Measurements from ENCODE around the gene CCNDBP1. TPM values are rescaled to one million over a fixed set of nuclear protein-coding genes. Genes with fewer than 3 reads are reported as not detected.

CCNDBP1 gene
- total RNA-seq, 1 experiment from 2014 or later, result 20.4 TPM

DNA sequence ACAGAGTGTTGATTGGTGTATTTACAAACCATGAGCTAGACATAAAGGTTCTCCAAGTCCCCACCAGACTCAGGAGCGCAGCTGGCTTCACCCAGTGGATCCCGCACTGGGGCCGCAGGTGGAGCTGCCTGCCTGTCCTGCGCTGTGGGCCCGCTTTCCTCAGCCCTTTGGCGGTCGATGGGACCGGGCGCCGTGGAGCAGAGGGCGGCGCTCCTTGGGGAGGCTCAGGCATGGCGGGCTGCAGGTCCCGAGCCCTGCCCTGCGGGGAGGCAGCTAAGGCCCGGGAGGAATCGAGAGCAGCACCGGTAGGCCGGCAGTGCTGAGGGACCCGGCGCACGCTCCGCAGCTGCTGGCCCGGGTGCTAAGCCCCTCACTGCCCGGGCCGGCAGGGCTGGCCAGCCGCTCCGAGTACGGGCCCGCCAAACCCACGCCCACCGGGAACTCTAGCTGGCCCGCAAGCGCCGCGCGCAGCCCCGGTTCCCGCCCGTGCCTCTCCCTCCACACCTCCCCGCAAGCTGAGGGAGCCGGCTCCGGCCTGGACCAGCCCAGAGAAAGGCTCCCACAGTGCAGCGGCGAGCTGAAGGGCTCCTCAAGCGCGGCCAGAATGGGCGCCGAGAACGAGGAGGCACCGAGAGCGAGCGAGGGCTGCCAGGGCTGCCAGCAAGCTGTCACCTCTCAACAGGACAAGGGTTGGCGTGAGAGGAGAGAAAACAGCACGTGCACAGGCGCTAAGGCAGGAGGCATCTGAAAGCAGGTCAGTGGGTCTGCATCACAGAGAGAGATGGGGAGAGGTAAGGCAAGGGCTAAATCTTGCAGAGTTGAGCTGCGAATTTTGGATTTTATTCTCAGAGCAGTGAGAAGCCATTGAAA is 41.5 kb downstream of the CCNDBP1 start:
- ChIA-PET CTCF (interaction anchor here (1.1 to 2.7 kb wide), 15 partner anchors 8 to 144 kb away, joined by 3 to 101 read pairs (median 8); partner anchors contain the start of genes TGM5, TUBGCP4 and ZSCAN29), POLR2A (no interaction called here)
- Mint-ChIP-seq H3K27ac (no peak overlapping the region), H3K27me3 (ENCODE audit: low read depth) (no peaks in the 10 kb centered on the region; the same call in none of the 2 replicates), H3K4me3 (no peak overlapping the region), H3K36me3 (no peaks in the 10 kb centered on the region), H3K9me3 (peaks cover 9% of the 10 kb centered on the region), H3K4me1 (no peaks in the 10 kb centered on the region)
- TF ChIP-seq USF1 (CRISPR knock-in tag; IDR thresholded peaks at IDR 0.05) (no peak), CREM (CRISPR knock-in tag; IDR thresholded peaks at IDR 0.05) (no peak), ZNF396 (CRISPR knock-in tag; IDR thresholded peaks at IDR 0.05; ENCODE audit: borderline replicate concordance) (no peak), MAX (CRISPR knock-in tag; IDR thresholded peaks at IDR 0.05) (no peak), MLX (CRISPR knock-in tag; IDR thresholded peaks at IDR 0.05) (no peak), ZNF121 (CRISPR knock-in tag; IDR thresholded peaks at IDR 0.05) (no peak), ZNF138 (CRISPR knock-in tag; conservative IDR thresholded peaks at IDR 0.05) (no peak)
- ATAC-seq (no peak), DNase-seq (ENCODE audit: low spot score) (no peak)

- Mint-ChIP-seq H3K4me1 (no peaks in the 10 kb centered on the region), H3K27me3 (ENCODE audit: low read depth) (no peaks in the 10 kb centered on the region; the same call in 1 of the 2 replicates), H3K4me3 (no peak overlapping the region), H3K27ac (no peak overlapping the region), H3K36me3 (no peaks in the 10 kb centered on the region), H3K9me3 (peaks cover 9% of the 10 kb centered on the region)
- POLR2A ChIA-PET, result no interaction called here
- ATAC-seq, result no peak
- no peak for DNase-seq (ENCODE audit: low spot score)
- CTCF ChIA-PET, result interaction anchor here (0.5 to 3.4 kb wide), 7 partner anchors 8 to 56 kb away, joined by 3 to 30 read pairs (median 3); no protein-coding TSS in a partner anchor
- TF ChIP-seq ESRRA (CRISPR knock-in tag; IDR thresholded peaks at IDR 0.05; ENCODE audit: borderline replicate concordance) (no peak), SMAD4 (CRISPR knock-in tag; IDR thresholded peaks at IDR 0.05) (no peak), JUN (CRISPR knock-in tag; IDR thresholded peaks at IDR 0.05) (no peak), MXD4 (CRISPR knock-in tag; IDR thresholded peaks at IDR 0.05; ENCODE audit: borderline replicate concordance) (no peak), RORB (CRISPR knock-in tag; IDR thresholded peaks at IDR 0.05) (no peak), NFYB (CRISPR knock-in tag; conservative IDR thresholded peaks at IDR 0.05; ENCODE audit: low read depth) (no peak), GTF2I (CRISPR knock-in tag; conservative IDR thresholded peaks at IDR 0.05) (no peak), CREB1 (CRISPR knock-in tag; IDR thresholded peaks at IDR 0.05) (no peak), TCF7 (CRISPR knock-in tag; IDR thresholded peaks at IDR 0.05; ENCODE audit: low read depth) (no peak)
- TF ChIP-seq, protein P1, sequence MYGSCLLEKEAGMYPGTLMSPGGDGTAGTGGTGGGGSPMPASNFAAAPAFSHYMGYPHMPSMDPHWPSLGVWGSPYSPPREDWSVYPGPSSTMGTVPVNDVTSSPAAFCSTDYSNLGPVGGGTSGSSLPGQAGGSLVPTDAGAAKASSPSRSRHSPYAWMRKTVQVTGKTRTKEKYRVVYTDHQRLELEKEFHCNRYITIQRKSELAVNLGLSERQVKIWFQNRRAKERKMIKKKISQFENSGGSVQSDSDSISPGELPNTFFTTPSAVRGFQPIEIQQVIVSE (CRISPR knock-in tag; IDR thresholded peaks at IDR 0.05; ENCODE audit: borderline replicate concordance), result no peak
- TF ChIP-seq, protein P2, sequence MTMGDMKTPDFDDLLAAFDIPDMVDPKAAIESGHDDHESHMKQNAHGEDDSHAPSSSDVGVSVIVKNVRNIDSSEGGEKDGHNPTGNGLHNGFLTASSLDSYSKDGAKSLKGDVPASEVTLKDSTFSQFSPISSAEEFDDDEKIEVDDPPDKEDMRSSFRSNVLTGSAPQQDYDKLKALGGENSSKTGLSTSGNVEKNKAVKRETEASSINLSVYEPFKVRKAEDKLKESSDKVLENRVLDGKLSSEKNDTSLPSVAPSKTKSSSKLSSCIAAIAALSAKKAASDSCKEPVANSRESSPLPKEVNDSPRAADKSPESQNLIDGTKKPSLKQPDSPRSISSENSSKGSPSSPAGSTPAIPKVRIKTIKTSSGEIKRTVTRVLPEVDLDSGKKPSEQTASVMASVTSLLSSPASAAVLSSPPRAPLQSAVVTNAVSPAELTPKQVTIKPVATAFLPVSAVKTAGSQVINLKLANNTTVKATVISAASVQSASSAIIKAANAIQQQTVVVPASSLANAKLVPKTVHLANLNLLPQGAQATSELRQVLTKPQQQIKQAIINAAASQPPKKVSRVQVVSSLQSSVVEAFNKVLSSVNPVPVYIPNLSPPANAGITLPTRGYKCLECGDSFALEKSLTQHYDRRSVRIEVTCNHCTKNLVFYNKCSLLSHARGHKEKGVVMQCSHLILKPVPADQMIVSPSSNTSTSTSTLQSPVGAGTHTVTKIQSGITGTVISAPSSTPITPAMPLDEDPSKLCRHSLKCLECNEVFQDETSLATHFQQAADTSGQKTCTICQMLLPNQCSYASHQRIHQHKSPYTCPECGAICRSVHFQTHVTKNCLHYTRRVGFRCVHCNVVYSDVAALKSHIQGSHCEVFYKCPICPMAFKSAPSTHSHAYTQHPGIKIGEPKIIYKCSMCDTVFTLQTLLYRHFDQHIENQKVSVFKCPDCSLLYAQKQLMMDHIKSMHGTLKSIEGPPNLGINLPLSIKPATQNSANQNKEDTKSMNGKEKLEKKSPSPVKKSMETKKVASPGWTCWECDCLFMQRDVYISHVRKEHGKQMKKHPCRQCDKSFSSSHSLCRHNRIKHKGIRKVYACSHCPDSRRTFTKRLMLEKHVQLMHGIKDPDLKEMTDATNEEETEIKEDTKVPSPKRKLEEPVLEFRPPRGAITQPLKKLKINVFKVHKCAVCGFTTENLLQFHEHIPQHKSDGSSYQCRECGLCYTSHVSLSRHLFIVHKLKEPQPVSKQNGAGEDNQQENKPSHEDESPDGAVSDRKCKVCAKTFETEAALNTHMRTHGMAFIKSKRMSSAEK (CRISPR knock-in tag; IDR thresholded peaks at IDR 0.05; ENCODE audit: borderline replicate concordance), result no peak
Measured at GRCh38 chr15:43229977-43230376, 44.8 kb downstream of the CCNDBP1 start.

Data from WTC11 (cell line).